Transverse colon (tissue), 4 donors: Measurements from ENCODE around the gene GRK6. TPM values are rescaled to one million over a fixed set of nuclear protein-coding genes. Genes with fewer than 3 reads are reported as not detected.
A peak's percentile ranks its signal among the peaks of the same experiment; 100 is the strongest.

ENCODE experiments used
- DNase-seq: peaks from one replicate; pipeline ENCODE4 v3.0.0-alpha.2; 2019
- H3K27ac ChIP-seq, 4 donors: fragments of 200-600 bp; sonication (generic); 2 replicates each; pipeline ENCODE4 v1.5.1; 2016 to 2018; ENCODE audit warnings: inconsistent platforms in 4 of 4
- H3K27me3 ChIP-seq: fragments of 200-600 bp; sonication (generic); 2 replicates; pipeline ENCODE4 v1.5.1; 2017; ENCODE audit warnings: inconsistent platforms
- H3K36me3 ChIP-seq, 4 donors: fragments of 200-600 bp; sonication (generic); 2 replicates each; pipeline ENCODE4 v1.5.1; 2017 to 2019; ENCODE audit warnings: inconsistent platforms in 4 of 4
- H3K4me1 ChIP-seq, 4 donors: fragments of 200-600 bp; sonication (generic); 2 replicates each; pipeline ENCODE4 v1.5.1; 2017 to 2020; ENCODE audit warnings: inconsistent platforms in 4 of 4
- H3K4me3 ChIP-seq, 4 donors: fragments of 200-600 bp; sonication (generic); 1 replicate in 1 of 4; 2 replicates in 3 of 4; pipeline versions ENCODE4 v1.5.1 to v1.6.1; 2017 to 2019; ENCODE audit warnings: inconsistent platforms in 4 of 4
- H3K9me3 ChIP-seq, 2 donors: fragments of 200-600 bp; sonication (generic); 2 replicates each; pipeline ENCODE4 v1.5.1; 2017 to 2019; ENCODE audit warnings: inconsistent platforms in 2 of 2
- EP300 ChIP-seq: sonication (generic); formaldehyde crosslinking; IDR thresholded peaks from one replicate; pipeline ENCODE4 v1.6.1; 2017; ENCODE audit warnings: antibody characterized with exemption, low read depth
- POLR2A ChIP-seq: fragments of 450-650 bp; IDR thresholded peaks from one replicate; pipeline ENCODE4 v1.6.1; 2016; ENCODE audit warnings: antibody characterized with exemption, mild to moderate bottlenecking, moderate library complexity
- POLR2AphosphoS5 ChIP-seq, 3 donors: sonication (generic); formaldehyde crosslinking; IDR thresholded peaks; one replicate each; pipeline ENCODE4 v1.6.1; 2016; ENCODE audit warnings: antibody characterized with exemption in 3 of 3
- WGBS, 2 donors: methylation state at CpG; one replicate each; pipeline ENCODE4 v1.1.5; 2018; ENCODE audit warnings: low coverage in 1 of 2; 5-methylcytosine and 5-hydroxymethylcytosine counted together
- in situ Hi-C, 4 donors: fragments of 200-750 bp; cut with MboI; loops; one replicate each; pipeline versions ENCODE4 v1.15.0 to v1.15.1; 2017; ENCODE audit warnings: low sequenced_read_pairs in 3 of 4, low pct_ligation_motif_present in 1 of 4, low pct_unique_long_range_greater_than_20kb in 1 of 4
- intact Hi-C: fragments of 100-400 bp; cut with DNase I; formaldehyde crosslinking; loops from one replicate; pipeline ENCODE4 v1.15.1; 2023; ENCODE audit warnings: low total_unique reads
- total RNA-seq, 4 donors: library from RNA; depleted of rRNA; stranded (reverse); fragments of >200 nt; gene quantifications; one replicate each; pipeline ENCODE4 v1.1.0, GENCODE V29; 2016
- TF ChIP-seq, protein P1 (sequence below), 5 experiments: fragments of 200-600 bp in 3 of 5; fragments of 450-650 bp in 2 of 5; sonication (generic) in 3 of 5; IDR thresholded peaks; 1 replicate in 2 of 5; 2 replicates in 3 of 5; pipeline ENCODE4 v1.5.1; 2016 to 2017; ENCODE audit warnings: antibody characterized with exemption in 5 of 5, inconsistent platforms in 3 of 5, mild to moderate bottlenecking in 2 of 5, moderate library complexity in 1 of 5

Gene GRK6
- total RNA-seq, 4 donors from 2014 or later, result 21.5 to 40.5 (median 36.4) TPM

DNA sequence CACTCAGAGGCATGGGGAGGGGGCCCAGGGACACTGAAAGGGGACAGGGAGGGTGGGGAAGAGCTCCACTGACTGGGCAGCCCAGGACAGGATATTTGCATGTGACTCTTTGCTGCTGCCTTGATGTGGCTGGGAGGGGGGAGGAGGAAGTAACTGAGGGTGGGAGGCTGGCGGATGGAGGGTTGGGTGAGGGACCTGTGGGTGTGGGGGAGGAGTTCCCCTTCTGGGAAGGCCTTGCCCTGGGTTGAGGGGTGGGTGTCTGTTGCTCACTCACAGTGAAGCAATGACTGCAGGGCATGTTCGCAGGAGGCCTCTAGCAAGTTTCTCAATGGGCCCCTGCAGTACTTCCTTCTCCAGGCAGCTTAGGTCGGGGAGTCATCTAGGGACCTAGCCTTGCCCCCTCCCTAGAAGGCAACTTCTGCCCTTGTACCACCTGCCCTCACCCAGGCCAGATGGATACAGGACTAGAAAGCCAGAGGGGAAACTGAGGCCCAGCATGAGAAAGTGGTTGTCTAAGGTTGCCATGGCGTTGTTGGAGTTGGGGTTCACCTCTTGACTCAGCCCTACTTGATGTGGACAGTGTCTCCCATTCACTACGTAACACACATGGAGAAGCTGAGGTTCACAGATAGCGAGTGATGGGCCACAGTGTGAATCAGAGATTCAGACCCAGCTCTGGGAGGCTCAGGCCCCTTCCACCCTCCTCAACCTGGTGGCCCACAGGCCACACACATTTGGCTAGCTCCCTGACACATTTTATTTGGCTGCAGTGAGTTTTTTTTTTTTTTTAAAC lies 3.0 kb downstream of the GRK6 start:
- 79% methylated on average over 6 of the region's 6 CpGs; no CpG with 5 or more reads in 1 of the 2 donors for WGBS, 2 donors
- H3K4me1 ChIP-seq, result peaks cover 34 to 48% (median 36%) of the 10 kb centered on the region in 4 donors
- DNase-seq, result peak; percentile 82
- in situ Hi-C loops, result no loop called here
- peak overlapping the region; percentile 90 to 97 (median 96) for H3K27ac ChIP-seq
- H3K27me3 ChIP-seq, result no peaks in the 10 kb centered on the region
- TF ChIP-seq POLR2AphosphoS5 (IDR thresholded peaks at IDR 0.05) (no peak), EP300 (no peak)
- peaks cover 0 to 21% (median 12%) of the 10 kb centered on the region in 4 donors for H3K36me3 ChIP-seq
- intact Hi-C loops, result no loop called here
- H3K9me3 ChIP-seq, result no peaks in the 10 kb centered on the region
- no peak overlapping the region for H3K4me3 ChIP-seq

DNA sequence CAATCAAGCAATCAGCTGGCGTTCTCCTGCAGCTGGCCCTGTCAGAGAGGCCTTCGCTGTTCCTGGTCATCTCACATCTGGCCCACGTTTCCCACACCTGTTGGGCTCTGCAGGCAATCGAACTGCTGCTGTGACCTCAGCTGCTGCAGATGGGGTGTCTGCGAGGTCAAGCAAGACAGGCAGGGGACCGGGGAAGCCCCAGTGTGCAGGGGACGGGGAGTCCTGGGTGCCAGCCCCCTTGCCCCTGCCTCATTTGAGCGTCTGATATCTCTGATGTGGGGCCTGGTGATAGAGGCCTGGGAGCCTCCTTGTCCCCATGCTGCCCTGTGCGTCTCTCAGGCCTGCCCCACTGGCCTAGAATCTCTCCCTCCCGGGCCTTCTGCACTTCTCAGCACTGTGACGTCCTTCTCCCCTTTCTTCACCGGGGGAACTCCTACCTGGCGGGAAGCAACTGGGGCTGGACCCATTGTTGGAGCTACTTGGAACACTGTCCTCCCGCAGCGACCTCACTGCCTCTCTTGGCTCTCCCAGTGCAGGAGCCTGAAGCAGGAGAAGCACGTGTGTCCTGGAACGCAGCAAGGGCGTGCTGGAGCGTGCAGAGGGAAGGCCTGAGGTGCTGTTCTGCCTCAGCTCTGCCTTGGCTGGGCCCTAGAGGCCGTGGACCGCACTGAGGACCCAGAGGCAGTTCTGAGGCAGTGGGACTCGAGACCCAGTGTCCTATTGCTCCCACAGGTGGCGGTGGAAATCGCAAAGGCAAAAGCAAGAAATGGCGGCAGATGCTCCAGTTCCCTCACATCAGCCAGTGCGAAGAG lies 3.9 kb downstream of the GRK6 start:
- no peaks in the 10 kb centered on the region for H3K9me3 ChIP-seq
- H3K27ac ChIP-seq, result peak overlapping the region; percentile 51 to 97 (median 92)
- TF ChIP-seq POLR2AphosphoS5 (IDR thresholded peaks at IDR 0.05) (peak in 1 of 3 donors; percentile 55), EP300 (no peak)
- WGBS, 2 donors, result 92% methylated on average over 21 of the region's 26 CpGs; no CpG with 5 or more reads in 1 of the 2 donors
- DNase-seq, result peak; percentile 66
- H3K4me1 ChIP-seq, result peaks cover 33 to 43% (median 34%) of the 10 kb centered on the region in 4 donors
- no peak overlapping the region for H3K4me3 ChIP-seq
- intact Hi-C loops, result no loop called here
- peaks cover 0 to 29% (median 16%) of the 10 kb centered on the region in 4 donors for H3K36me3 ChIP-seq
- in situ Hi-C loops, result no loop called here
- no peaks in the 10 kb centered on the region for H3K27me3 ChIP-seq

DNA sequence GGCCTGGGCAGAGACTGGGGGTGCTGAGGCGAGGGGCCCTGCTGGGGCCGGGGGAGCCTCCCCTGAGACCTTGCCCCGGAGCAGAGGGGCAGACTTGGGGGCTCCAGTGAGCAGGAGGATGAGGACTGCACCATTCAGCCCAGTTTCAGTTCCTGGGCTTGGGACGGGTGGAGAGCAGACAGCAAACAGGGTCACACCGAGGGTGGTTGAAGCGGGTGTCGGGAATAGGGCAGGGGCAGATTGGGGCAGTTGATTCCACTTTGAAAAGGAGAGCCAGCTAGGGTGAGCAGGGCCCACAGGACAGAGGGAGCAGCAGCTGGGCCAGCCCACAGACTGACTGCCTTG lies 4.5 kb downstream of the GRK6 start:
- no peak overlapping the region for H3K4me3 ChIP-seq
- H3K4me1 ChIP-seq, result peaks cover 29 to 39% (median 30%) of the 10 kb centered on the region in 4 donors
- TF ChIP-seq, protein P1, sequence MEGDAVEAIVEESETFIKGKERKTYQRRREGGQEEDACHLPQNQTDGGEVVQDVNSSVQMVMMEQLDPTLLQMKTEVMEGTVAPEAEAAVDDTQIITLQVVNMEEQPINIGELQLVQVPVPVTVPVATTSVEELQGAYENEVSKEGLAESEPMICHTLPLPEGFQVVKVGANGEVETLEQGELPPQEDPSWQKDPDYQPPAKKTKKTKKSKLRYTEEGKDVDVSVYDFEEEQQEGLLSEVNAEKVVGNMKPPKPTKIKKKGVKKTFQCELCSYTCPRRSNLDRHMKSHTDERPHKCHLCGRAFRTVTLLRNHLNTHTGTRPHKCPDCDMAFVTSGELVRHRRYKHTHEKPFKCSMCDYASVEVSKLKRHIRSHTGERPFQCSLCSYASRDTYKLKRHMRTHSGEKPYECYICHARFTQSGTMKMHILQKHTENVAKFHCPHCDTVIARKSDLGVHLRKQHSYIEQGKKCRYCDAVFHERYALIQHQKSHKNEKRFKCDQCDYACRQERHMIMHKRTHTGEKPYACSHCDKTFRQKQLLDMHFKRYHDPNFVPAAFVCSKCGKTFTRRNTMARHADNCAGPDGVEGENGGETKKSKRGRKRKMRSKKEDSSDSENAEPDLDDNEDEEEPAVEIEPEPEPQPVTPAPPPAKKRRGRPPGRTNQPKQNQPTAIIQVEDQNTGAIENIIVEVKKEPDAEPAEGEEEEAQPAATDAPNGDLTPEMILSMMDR (IDR thresholded peaks at IDR 0.05), result no peak
- TF ChIP-seq POLR2A, result no peak
- TF ChIP-seq POLR2AphosphoS5 (IDR thresholded peaks at IDR 0.05), result no peak
- no peak for TF ChIP-seq EP300
- in situ Hi-C loops, result no loop called here
- no peak for DNase-seq
- intact Hi-C loops, result no loop called here
- no peaks in the 10 kb centered on the region for H3K9me3 ChIP-seq
- peaks cover 0 to 35% (median 18%) of the 10 kb centered on the region in 4 donors for H3K36me3 ChIP-seq
- no peaks in the 10 kb centered on the region for H3K27me3 ChIP-seq
- H3K27ac ChIP-seq, result peak overlapping the region; percentile 39 to 97 (median 92)
- WGBS, 2 donors, result 77% methylated on average over 7 of the region's 7 CpGs; no CpG with 5 or more reads in 1 of the 2 donors

DNA sequence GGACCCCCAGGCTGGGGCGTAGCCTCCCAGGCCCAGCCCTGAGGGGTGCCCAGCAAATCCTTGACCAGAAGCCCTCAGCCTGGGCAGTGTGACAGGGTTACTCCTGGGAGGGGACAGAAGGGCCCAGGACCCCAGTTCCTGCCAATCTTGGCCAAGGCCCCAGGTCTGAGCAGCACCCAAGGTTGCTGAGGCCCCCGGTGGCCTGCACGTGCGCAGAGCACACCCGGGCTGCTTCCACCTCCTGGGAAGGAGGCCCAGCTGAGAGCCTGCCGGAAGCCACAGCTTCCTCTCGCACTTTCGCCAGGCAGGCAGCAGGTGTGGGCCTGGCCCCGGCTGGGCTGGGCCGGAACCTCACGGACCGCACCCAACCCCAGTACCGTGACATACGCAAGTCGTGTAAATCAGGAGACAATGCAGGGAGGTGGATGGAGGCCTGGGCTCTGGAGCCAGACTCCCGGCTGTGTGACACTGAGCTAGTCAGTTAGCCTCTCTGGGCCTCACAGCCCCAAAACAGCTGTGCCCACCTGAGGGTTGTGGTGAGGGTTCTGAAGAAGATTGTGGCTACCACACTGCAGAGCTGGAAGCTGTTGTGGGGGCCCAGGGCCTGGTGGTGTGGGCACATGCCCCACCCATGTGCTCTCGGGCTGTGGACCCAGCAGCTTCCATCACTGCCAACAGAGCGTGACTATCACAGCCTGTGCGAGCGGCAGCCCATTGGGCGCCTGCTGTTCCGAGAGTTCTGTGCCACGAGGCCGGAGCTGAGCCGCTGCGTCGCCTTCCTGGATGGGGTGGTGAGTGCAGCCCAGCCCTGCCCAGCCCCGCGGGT lies 5.1 kb downstream of the GRK6 start:
- WGBS, 2 donors, result 58% methylated on average over 27 of the region's 29 CpGs; no CpG with 5 or more reads in 1 of the 2 donors

More for the DNA sequence above, 5.1 kb downstream of the GRK6 start:
- H3K4me3 ChIP-seq, result no peak overlapping the region
- intact Hi-C loops (no loop called here), in situ Hi-C loops (no loop called here)
- H3K4me1 ChIP-seq, result peaks cover 29 to 39% (median 30%) of the 10 kb centered on the region in 4 donors
- H3K9me3 ChIP-seq, result no peaks in the 10 kb centered on the region
- TF ChIP-seq EP300 (no peak), POLR2AphosphoS5 (IDR thresholded peaks at IDR 0.05) (peak; percentile 28 to 65 (median 39)), POLR2A (no peak)
- TF ChIP-seq, protein P1 (IDR thresholded peaks at IDR 0.05), result no peak
- H3K27ac ChIP-seq, result peak overlapping the region; percentile 63 to 97 (median 92)
- peak; percentile 82 for DNase-seq
- H3K27me3 ChIP-seq, result no peaks in the 10 kb centered on the region
- peaks cover 0 to 40% (median 20%) of the 10 kb centered on the region in 4 donors for H3K36me3 ChIP-seq
